Posterior cingulate gyrus (tissue), 11 donors: ENCODE data around the gene NXPE4.
"Not testable (repeated sequence)": the region's sequence is repeated elsewhere in the genome, so short reads cannot be mapped to it uniquely, and the experiment has no call there.

ENCODE experiments used
- DNase-seq, 10 donors: peaks; one replicate each; pipeline versions ENCODE4 v3.0.0 to v3.0.0-alpha.2; 2020 to 2021; ENCODE audit warnings: mixed read lengths in 3 of 10
- intact Hi-C: fragments of 100-400 bp; cut with DNase I; formaldehyde crosslinking; loops from one replicate; pipeline ENCODE4 v1.15.1; 2023

Gene NXPE4

DNA sequence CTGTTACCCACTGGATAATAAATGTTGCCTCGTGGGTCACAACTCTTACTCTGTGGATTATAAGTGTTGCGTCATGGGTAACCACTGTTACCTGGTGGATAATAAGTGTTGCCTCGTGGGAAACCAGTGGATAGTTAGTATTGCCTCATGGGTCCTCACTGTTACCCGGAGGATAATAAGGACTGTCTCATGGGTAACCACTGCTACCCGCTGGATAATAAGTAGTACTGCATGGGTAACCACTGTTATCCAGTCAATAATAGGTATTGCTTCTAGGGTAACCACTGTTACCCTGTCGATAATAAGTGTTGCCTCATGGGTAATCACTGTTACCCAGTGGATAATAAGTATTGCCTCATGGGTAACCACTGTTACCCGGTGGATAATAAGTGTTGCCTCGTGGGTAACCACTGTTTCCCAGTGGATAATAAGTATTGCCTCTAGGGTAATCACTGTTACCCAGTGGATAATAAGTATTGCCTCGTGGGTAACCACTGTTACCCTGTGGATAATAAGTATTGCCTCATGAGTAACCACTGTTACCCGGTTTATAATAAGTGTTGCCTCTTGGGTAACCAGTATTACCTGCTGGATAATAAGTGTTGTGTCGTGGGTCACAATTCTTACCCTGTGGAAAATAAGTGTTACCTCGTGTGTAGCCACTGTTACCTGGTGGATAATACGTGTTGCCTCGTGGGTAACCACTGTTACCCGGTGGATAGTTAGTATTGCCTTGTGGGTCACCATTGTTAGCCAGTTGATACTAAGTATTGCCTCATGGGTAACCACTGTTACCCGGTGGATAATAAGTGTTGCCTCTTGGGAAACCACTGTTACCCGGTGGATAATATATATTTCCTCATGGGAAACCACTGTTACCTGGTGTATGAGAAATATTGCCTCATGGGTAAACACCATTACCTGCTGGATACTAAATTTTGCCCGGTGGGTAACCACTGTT, 15.7 kb upstream of the NXPE4 start:
- DNase-seq, result no peak
- intact Hi-C loops, result no loop called here

DNA sequence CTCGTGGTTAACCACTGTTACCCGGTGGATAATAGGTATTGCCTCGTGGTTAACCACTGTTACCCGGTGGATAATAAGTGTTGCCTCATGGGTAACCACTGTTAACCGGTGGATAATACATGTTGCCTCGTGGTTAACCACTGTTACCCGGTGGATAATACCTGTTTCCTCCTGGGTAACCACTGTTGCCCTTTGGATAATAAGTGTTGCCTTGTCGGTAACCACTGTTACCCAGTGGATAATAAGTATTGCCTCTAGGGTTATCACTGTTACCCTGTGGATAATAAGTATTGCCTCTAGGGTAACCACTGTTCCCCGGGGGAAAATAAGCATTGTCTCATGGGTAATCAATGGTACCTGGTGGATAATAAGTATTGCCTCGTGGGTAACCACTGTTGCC, 15.0 kb upstream of the NXPE4 start:
- no peak for DNase-seq
- intact Hi-C loops, result no loop called here

DNA sequence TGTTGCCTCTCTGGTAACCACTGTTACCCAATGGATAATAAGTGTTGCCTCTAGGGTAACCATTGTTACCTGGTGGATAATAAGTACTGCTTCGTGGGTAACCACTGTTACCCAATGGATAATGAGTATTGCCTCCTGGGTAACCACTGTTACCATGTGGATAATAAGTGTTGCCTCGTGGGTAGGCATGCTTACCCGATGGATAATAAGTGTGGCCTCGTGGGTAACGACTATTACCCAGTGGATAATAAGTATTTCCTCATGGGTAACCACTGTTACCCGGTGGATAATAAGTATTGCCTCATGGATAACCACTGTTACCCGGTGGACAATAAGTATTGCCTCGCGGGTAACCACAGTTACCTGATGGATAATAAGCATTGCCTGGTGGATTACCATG, 13.8 kb upstream of the NXPE4 start:
- intact Hi-C loops, result no loop called here
- DNase-seq, result no peak

DNA sequence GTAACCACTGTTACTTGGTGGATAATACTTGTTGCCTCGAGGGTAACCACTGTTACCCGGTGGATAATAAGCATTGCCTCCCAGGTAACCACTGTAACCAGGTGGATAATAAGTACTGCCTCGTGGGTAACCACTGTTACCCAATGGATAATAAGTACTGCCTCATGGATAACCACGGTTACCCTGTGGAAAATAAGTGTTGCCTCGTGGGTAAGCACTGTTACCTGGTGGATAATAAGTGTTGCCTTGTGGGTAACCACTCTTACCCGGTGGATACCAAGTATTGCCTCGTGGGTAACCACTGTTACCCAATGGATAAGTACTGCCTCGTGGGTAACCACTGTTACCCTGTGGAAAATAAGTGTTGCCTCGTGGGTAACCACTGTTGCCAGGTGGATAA, 13.0 kb upstream of the NXPE4 start:
- intact Hi-C loops, DNase-seq: not testable (repeated sequence)

DNA sequence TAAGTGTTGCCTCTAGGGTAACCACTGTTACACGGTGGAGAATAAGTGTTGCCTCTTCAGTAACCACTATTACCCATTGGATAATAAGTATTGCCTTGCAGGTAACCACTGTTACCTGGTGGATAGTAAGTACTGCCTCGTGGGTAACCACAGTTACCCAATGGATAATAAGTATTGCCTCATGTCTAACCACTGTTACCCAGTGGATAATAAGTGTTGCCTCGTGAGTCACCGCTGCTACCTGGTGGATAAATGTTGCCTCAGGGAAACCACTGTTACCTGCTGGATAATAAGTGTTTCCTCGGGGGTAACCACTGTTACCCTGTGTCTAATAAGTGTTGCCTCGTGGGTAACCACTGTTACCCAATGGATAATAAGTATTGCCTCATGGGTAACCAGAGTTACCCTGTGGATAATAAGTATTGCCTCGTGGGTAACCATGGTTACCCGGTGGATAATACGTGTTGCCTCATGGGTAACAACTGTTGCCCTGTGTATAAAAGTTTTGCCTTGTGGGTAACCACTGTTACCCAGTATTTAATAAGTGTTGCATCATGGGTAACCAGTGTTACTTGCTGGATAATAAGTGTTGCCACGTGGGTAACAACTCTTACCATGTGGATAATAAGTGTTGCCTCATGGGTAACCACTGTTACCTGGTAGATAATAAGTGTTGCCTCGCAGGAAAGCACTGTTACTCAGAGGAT, 12.3 kb upstream of the NXPE4 start:
- intact Hi-C loops, result no loop called here
- DNase-seq, result no peak

DNA sequence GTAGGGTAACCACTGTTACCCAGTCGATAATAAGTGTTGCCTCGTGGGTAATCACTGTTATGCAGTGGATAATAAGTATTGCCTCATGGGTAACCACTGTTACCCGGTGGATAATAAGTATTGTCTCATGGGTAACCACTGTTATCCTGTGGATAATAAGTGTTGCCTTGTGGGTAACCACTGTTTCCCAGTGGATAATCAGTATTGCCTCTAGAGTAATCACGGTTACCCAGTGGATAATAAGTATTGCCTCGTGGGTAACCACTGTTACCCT, 11.2 kb upstream of the NXPE4 start:
- intact Hi-C loops, result not testable (repeated sequence)

DNA sequence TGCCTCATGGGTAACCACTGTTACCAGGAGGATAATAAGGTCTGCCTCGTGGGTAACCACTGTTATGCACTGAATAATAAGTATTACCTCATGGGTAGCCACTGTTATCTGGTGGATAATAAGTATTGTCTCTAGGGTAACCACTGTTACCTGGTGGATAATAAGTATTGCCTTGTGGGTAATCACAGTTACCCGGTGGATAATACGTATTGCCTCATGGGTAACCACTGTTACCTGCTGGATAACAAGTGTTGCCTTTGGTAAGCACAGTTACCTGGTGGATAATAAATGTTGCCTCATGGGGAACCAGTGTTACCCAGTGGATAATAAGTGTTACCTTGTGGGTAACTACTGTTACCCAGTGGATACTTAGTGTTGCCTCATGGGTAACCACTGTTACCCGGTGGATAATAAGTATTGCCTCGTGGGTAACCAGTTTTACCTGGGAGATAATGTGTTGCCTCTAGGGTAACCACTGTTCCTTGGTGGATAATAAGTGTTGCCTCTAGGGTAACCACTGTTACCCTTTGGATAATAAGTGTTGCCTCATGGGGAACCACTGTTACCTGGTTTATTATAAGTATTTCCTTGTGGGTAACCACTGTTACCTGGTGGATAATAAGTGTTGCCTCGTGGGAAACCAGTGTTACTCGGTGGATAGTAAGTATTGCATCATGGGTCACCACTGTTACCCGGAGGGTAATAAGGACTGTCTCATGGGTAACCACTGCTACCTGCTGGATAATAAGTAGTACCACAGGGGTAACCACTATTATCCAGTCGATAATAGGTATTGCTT, 10.6 kb upstream of the NXPE4 start:
- no peak for DNase-seq
- intact Hi-C loops, result no loop called here

More for the DNA sequence above, 11.2 kb upstream of the NXPE4 start:
- DNase-seq, result not testable (repeated sequence)

DNA sequence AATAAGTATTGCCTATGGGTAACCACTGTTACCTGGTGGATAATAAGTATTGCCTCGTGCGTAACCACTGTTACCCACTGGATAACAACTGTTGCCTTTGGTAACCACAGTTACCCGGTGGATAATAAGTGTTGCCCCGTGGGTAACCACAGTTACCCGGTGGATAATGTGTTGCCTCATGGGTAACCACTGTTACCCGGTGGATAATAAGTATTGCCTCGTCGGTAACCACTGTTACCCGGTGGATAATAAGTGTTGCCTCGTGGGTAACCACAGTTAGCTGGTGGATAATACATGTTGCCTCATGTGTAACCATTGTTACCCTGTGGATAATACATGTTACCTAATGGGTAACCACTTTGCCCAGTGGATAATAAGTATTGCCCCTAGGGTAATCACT, 9.8 kb upstream of the NXPE4 start:
- no peak for DNase-seq

DNA sequence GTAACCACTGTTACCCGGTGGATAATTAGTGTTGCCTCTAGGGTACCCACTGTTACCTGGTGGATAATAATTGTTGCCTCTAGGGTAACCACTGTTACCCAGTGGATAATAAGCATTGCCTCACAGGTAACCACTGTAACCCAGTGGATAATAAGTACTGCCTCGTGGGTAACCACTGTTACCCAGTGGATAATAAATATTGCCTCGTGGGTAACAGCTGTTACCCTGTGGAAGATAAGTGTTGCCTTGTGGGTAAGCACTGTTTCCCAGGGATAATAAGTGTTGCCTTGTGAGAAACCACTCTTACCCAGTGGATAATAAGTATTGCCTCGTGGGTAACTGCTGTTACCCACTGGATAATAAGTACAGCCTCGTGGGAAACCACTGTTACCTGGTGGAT, 9.3 kb upstream of the NXPE4 start:
- intact Hi-C loops, result no loop called here
- DNase-seq, result no peak

More for the DNA sequence above, 9.8 kb upstream of the NXPE4 start:
- intact Hi-C loops, result no loop called here

DNA sequence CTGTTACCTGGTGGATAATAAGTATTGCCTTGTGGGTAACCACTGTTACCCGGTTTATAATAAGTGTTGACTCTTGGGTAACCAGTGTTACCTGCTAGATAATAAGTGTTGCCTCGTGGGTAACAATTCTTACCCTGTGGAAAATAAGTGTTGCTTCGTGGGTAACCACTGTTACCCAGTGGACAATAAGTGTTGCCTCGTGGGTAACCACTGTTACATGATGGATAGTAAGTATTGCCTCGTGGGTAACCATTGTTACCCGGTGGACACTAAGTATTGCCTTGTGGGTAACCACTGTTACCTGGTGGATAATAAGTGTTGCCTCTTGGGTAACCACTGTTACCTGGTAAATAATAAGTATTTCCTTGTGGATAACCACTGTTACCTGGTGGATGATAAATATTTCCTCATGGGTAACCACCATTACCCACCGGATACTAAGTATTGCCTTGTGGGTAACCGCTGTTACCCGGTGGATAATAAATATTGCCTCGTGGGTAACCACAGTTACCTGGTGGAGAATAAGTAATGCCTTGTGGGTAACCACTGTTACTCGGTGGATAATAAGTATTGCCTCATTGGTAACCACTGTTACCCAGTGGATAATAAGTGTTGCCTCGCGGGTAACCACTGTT, 8.7 kb upstream of the NXPE4 start:
- DNase-seq, result no peak
- intact Hi-C loops, result no loop called here

DNA sequence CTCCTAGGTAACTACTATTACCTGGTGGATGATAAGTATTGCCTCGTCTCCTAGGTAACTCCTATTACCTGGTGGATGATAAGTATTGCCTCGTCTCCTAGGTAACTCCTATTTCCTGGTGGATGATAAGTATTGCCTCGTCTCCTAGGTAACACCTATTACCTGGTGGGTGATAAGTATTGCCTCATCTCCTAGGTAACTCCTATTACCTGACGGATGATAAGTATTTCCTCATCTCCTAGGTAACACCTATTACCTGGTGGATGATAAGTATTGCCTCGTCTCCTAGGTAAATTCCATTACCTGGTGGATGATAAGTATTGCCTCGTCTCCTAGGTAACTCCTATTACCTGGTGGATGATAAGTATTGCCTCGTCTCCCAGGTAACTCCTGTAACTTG, 7.6 kb upstream of the NXPE4 start:
- intact Hi-C loops, DNase-seq: not testable (repeated sequence)

DNA sequence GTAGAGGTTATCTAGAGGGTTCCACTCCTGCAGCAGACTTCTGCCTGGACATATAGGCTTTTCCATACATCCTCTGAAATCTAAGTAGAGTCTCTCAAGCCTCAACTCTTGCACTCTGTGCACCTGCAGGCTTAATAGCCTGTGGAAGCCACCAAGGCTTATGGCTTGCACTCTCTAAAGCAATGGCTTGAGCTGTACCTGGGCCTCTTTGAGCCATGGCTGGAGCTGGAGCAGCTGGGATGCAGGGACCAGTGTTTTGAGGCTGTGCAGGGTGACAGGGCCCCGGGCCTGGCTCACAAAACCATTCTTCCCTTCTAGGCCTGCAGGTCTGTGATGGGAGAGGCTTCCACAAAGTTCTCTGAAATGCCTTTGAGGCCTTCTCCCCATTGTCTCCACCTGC, 2.9 kb upstream of the NXPE4 start:
- intact Hi-C loops, result no loop called here
- no peak for DNase-seq

DNA sequence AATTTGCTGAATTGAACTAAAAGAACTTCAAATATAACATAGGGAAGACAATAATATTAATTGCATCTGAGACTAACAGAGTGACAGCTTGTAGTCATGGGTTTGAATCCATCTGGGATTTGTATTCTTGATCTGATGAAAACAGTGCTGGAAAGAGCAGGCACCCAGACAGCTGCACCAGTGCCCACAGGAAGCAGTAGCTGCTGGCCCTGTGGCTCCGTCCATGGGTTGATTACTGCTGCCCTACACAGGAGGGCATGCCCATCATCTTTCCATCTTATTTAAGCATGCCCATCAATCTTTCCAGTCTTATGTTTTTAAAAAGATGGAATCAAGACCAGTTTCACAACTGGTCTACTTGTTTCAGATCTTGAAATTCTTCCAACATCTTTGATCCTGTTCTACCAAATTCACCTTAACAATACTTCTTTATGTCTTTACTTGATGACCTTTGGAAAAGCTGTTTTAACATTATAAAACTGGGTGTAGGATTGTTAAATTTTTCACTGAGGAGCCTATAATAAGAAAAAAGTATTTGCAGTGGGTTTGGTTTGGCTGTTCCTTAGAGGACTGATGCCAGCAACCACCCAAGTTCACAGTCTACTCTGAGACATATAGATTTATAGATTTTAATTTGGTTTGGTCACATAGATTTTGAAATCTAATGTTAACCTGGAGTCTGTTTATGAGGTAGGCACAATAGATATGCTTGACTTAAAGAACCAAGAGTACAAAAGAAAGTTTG, 761 bp upstream of the NXPE4 start:
- DNase-seq, result no peak
- intact Hi-C loops, result no loop called here

DNA sequence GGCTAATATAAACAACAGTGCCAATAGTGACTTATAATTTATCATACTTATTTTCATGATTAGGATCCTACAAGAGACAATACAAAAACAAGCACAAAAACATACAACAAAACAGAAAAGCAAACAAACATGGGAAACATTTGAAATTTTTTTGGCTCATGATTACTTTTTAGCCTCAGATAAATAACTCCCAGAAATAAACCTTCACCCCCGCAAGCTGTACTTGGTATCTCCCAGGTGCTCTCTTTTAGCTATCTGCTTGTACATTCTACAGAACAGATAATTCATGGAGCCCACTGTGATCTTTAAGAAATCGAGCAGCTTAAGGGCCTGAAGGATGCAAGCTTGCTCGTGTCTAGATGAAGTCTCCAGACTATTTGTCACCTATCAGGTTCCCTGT, 883 bp downstream of the NXPE4 start:
- no peak for DNase-seq
- intact Hi-C loops, result no loop called here

DNA sequence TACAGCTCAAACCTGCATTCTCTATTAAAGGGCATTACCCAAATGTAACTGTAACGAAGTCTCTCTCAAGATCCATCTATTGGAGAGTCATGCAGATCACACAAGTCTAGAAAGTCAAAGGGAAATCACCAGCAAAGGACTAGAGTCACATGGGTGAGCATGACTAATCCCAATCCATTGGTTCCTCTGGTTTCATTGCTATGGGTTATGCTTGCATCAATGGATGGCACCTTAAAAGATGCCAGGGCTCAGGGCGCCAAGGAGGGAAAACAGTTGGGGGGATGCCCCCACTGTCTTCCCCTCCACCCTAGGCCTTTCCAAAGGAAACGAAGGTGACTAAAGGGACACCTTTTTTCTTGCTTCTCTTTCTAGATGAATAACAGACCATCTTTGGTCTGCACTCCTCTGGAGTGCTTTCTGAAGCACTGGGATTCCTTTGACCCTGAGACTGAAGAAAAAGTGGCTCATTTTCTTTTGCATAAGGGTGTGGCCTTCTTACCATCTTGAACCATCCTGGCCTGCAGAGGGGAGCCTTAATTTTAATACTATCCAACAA, 8.1 kb downstream of the NXPE4 start:
- DNase-seq, result no peak

DNA sequence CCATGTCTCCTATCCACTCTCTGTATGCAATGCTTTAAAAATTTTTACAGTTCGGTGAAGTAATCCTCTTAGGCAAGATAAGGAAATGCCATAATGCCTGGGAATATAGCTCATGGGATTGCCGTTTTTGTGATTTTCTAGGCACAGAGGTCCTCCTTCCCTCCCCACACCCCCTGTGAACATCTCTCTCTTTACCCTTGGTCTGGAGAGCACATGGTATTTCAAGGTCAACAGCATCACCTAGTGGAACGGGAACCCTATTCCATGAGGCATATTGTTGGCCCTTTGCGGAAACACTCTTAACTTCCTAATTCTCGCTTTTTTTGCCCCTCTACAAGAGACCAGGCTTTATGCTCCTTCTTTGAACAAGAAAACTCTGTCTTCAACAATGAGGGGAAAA, 8.8 kb downstream of the NXPE4 start:
- intact Hi-C loops, result no loop called here
- no peak for DNase-seq

More for the DNA sequence above, 8.1 kb downstream of the NXPE4 start:
- intact Hi-C loops, result no loop called here

DNA sequence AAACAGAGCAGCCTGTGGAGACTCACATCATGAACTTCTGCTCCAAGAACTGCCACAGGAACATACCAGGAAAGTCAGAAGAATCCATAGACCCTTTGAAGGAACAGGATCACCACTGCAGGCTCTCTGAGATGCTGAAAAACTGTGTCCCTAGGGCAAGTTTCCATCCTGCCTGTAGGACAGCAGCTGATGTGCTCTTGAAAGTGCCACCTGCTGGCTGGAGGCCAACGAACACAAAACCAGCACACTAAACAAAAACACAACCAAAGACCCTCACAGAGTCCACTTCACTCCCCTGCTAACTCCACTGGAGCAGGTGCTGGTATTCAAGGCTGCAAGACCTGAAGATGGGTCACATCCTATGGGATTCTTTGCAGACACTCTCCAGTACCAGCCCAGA, 23.9 kb downstream of the NXPE4 start:
- intact Hi-C loops, result no loop called here
- DNase-seq, result no peak

DNA sequence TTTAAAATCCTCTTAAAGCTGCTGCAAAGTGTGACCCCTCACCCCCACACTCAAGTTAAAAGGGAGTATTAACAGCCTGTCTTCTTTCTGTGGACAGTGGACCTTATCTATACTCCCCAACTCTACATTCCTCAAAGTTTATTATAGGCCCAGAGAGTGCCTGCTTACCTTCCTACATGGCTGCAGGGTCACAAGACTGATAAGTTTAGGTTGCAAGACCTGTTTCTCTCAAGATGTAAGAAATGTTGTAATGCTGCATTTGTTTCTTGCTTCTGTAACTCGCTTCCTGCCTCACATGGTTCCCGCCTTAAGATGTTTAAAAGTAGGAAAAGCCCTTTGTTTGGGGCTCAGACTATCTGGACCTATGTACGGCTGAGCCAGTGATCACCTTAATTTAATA, 25.8 kb downstream of the NXPE4 start:
- no peak for DNase-seq
- intact Hi-C loops, result no loop called here

DNA sequence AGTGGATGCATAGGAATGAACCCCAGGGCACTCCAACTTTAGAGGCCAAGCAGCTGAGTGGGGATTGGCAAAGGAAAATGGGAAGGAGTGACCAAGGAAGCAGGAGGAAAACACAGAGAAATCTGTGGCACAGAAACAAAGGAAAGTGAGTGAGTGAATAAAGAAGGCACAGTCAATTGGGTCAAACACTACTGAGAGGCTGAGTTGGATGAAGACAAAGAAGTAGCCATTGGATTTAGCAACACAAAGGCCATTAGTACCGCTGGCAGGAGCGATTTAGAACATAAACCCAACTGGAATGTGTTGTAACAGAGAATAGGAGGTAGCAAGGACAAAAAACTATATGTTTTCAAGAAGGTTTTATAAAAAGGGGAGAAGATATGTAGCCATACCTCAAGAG, 29.3 kb downstream of the NXPE4 start:
- no peak for DNase-seq

DNA sequence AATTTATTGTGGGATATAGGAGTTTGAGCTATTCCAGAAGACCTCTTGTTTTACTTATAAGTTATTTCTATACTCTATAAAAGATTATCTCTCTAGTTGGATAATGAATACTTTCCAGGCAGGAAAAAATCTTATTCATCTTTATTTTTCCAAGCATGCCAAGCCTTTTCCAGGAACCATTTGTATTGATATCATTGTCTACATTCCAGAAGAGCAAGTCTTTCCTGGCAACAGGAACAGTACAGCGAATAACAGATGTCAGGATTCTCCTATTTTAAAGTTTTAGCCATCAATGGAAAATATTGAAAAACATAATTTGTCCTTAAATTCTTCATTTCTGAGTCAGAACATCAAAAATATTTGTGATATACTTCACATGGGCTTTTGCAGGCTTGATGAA, 30.8 kb downstream of the NXPE4 start:
- intact Hi-C loops, result no loop called here
- DNase-seq, result no peak

More for the DNA sequence above, 29.3 kb downstream of the NXPE4 start:
- intact Hi-C loops, result no loop called here
